ENCODE data around the gene SIRT2.

GRCh38 chr19:38845374-38846024, 53.9 kb downstream of the SIRT2 start:
- TF ChIP-seq, protein P1, sequence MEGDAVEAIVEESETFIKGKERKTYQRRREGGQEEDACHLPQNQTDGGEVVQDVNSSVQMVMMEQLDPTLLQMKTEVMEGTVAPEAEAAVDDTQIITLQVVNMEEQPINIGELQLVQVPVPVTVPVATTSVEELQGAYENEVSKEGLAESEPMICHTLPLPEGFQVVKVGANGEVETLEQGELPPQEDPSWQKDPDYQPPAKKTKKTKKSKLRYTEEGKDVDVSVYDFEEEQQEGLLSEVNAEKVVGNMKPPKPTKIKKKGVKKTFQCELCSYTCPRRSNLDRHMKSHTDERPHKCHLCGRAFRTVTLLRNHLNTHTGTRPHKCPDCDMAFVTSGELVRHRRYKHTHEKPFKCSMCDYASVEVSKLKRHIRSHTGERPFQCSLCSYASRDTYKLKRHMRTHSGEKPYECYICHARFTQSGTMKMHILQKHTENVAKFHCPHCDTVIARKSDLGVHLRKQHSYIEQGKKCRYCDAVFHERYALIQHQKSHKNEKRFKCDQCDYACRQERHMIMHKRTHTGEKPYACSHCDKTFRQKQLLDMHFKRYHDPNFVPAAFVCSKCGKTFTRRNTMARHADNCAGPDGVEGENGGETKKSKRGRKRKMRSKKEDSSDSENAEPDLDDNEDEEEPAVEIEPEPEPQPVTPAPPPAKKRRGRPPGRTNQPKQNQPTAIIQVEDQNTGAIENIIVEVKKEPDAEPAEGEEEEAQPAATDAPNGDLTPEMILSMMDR (IDR thresholded peaks at IDR 0.05; ENCODE audit: low read depth, low read length) = no peak
- TF ChIP-seq MAX (IDR thresholded peaks at IDR 0.05; ENCODE audit: low read depth, low read length) = no peak
- TF ChIP-seq POLR2A (IDR thresholded peaks at IDR 0.05; ENCODE audit: extremely low read depth, insufficient read length) = no peak

Measured in NB4 (cell line).